Activated CD4-positive, alpha-beta T cell treated with anti-CD3 and anti-CD28 coated beads for 24 hours (primary cell): ENCODE results near the gene VSIG1.

ENCODE experiments used
- DNase-seq, 2 donors: peaks; one replicate each; pipeline ENCODE4 v3.0.0-alpha.2; 2020; ENCODE audit warnings: low read depth in 2 of 2

The VSIG1 gene

GRCh38 chrX:108044554-108045256, at the start of gene VSIG1:
TSS of gene VSIG1 (plus strand) at chrX:108045065. CDS start at chrX:108045131, 66 bp downstream.
- no peak for DNase-seq

- no peak for DNase-seq
Observed at GRCh38 chrX:107996124-107996523, 48.7 kb upstream of the VSIG1 start.

- DNase-seq, result no peak
Observed at GRCh38 chrX:108000751-108001150, 44.1 kb upstream of the VSIG1 start.

GRCh38 chrX:108001218-108001814, 43.5 kb upstream of the VSIG1 start:
- DNase-seq, result no peak

- DNase-seq, result no peak
Observed at GRCh38 chrX:108018656-108019381, 26.0 kb upstream of the VSIG1 start.

- no peak for DNase-seq
Observed at GRCh38 chrX:108019382-108019875, 25.4 kb upstream of the VSIG1 start.

GRCh38 chrX:108020631-108021030, 24.2 kb upstream of the VSIG1 start:
- DNase-seq, result no peak

GRCh38 chrX:108022491-108023089, 22.3 kb upstream of the VSIG1 start:
- no peak for DNase-seq

GRCh38 chrX:108025376-108025775, 19.5 kb upstream of the VSIG1 start:
- no peak for DNase-seq

- no peak for DNase-seq
Observed at GRCh38 chrX:108025954-108026600, 18.8 kb upstream of the VSIG1 start.

GRCh38 chrX:108028854-108029253, 16.0 kb upstream of the VSIG1 start:
- DNase-seq, result no peak

- DNase-seq, result no peak
Observed at GRCh38 chrX:108029928-108030711, 14.7 kb upstream of the VSIG1 start.

- DNase-seq, result no peak
Observed at GRCh38 chrX:108032944-108033343, 11.9 kb upstream of the VSIG1 start.

- DNase-seq, result no peak
Observed at GRCh38 chrX:108033890-108034289, 11.0 kb upstream of the VSIG1 start.

- no peak for DNase-seq
Observed at GRCh38 chrX:108034725-108035124, 10.1 kb upstream of the VSIG1 start.

- no peak for DNase-seq
Observed at GRCh38 chrX:108036298-108036973, 8.4 kb upstream of the VSIG1 start.

- DNase-seq, result no peak
Observed at GRCh38 chrX:108049649-108050048, 4.8 kb downstream of the VSIG1 start.

GRCh38 chrX:108053218-108053617, 8.4 kb downstream of the VSIG1 start:
- no peak for DNase-seq

GRCh38 chrX:108055546-108055945, 10.7 kb downstream of the VSIG1 start:
- DNase-seq, result no peak

GRCh38 chrX:108059801-108060200, 14.9 kb downstream of the VSIG1 start:
- DNase-seq, result no peak
